Nephron (organoid): Measurements from ENCODE around the gene SGSM1.

ENCODE experiments used
- H3K27ac Mint-ChIP-seq, 3 experiments: 2 replicates each; pipeline ENCODE4 v1.8.0; 2020; ENCODE audit warnings: mixed read lengths in 3 of 3, mild to moderate bottlenecking in 2 of 3, moderate library complexity in 1 of 3
- H3K27me3 Mint-ChIP-seq: 2 replicates; pipeline ENCODE4 v1.8.0; 2021; ENCODE audit warnings: low read depth, mild to moderate bottlenecking, moderate library complexity, mixed read lengths
- H3K36me3 Mint-ChIP-seq: 2 replicates; pipeline ENCODE4 v1.8.0; 2020; ENCODE audit warnings: low read depth, mixed read lengths
- H3K4me1 Mint-ChIP-seq: 2 replicates; pipeline ENCODE4 v1.8.0; 2020; ENCODE audit warnings: mixed read lengths
- H3K4me3 Mint-ChIP-seq, 3 experiments: 2 replicates each; pipeline ENCODE4 v1.8.0; 2020; ENCODE audit warnings: mild to moderate bottlenecking in 3 of 3, mixed read lengths in 3 of 3, moderate library complexity in 2 of 3
- H3K9me3 Mint-ChIP-seq: 2 replicates; pipeline ENCODE4 v1.8.0; 2020; ENCODE audit warnings: mixed read lengths
- CTCF ChIP-seq, 3 experiments: fragments of 200-600 bp; sonication (generic); IDR thresholded peaks; one replicate each; pipeline ENCODE4 v1.5.0; 2021; ENCODE audit warnings: antibody characterized with exemption in 3 of 3; ENCODE audit not compliant: unreplicated experiment in 3 of 3

The SGSM1 gene

DNA sequence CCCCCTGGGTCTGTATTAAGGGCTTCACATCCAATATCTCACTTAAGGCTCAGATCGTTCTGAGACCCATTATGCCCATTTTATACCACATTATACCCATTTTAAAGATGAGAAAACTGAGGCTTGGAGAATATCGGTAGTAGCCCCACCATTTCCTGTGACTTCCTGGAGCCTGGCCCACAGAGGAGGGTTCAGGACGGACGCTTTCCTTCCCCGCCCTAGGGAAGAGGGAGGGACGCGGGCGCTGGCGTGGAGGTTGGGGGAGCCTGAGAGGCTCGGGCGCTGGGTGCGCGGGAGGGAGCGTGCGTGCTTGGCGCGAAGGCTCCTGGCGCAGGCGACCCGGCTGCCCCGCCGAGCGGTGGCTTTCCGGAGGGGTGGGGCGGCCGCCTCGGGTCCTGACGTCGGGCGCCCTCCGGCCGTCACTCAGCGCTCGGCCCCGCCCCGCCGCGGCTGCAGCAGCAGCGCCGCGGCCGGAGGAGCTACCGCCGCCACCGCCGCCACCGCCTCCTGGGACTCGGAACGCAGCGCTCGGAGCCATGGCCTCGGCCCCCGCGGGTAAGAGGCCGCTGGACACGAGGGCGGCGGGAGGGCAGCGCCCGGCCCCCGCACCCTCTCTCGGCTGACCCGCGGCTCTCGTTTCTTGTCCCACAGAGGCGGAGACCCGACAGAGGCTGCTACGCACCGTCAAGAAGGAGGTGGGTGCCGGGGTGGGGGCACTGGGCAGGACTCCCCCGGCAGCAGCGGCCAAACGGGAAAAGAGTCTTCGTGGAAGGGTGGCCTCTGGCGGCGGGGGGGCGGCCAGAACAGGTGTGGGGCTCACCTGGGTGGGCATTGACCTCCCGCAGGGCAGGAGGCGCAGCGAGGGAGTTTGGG lies at the start of gene SGSM1:
TSS of gene SGSM1 (plus strand) at position 422 of the 873 bp plus-strand sequence. CDS start at position 537, 115 bp downstream.
- H3K27me3 Mint-ChIP-seq = peaks cover 12% of the 10 kb centered on the region
- no peaks in the 10 kb centered on the region for H3K9me3 Mint-ChIP-seq
- H3K27ac Mint-ChIP-seq = no peak within 1 kb of the TSS
- peak within 1 kb of the TSS; percentile 62 to 69 (median 62) for H3K4me3 Mint-ChIP-seq
- peaks cover 12% of the 10 kb centered on the region for H3K4me1 Mint-ChIP-seq
- no peaks in the 10 kb centered on the region for H3K36me3 Mint-ChIP-seq
- no peak for TF ChIP-seq CTCF (IDR thresholded peaks at IDR 0.05; ENCODE audit: unreplicated experiment in 3 of 3)

DNA sequence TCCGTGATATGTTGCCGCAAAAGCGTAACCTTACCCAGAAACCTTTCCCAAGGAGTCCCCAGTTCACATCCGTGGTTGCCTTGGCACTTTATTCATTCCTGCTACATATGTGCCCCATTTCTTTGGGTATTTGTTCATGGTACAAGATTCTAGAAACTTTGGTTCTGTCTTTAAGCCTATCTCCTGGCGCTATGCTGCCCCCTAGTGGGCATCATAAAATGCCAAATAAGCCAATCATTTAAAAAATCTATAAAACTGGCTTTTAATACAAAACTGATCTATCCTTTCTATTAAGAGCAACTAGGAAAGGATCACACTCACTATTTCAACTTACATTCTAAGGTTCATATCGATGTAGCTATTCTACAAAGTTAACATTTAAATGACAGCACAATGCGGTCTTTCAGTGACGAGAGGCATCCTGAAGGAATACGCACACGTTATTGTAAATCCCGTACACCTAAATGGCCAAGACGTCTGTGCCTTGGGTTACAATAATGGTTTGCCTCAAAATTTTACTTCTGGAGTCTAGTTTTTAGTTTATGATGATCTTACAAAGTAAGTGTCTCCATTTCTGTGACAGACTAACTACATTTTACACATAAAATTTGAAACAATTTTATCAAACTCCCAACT lies 47.7 kb upstream of the SGSM1 start:
- peak overlapping the region in 1 of 3 experiments; percentile 34 for H3K27ac Mint-ChIP-seq
- TF ChIP-seq CTCF (IDR thresholded peaks at IDR 0.05; ENCODE audit: unreplicated experiment in 3 of 3) = peak; percentile 86 to 93 (median 86)
- no peak overlapping the region for H3K4me3 Mint-ChIP-seq
- no peaks in the 10 kb centered on the region for H3K36me3 Mint-ChIP-seq
- H3K27me3 Mint-ChIP-seq = no peaks in the 10 kb centered on the region
- H3K9me3 Mint-ChIP-seq = no peaks in the 10 kb centered on the region
- H3K4me1 Mint-ChIP-seq = no peaks in the 10 kb centered on the region

DNA sequence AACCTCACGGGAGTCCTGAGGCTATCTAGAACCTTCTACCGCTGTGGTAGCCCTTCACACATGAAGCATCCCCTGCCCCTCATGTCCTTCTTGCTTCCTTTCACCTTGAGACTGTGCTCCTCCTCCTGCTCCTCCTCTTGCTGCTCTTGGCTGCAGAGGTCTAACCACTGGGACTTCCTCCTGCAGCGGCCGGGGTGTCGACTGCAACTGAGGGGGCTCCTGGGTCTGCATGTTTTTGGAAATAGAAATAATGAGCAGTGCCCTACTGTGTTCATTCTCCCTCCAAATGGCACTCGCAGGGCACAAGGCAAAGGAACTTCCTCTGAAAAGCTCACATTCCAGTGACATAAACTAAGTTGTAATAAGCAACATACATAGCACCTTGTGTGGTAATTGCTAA lies 46.2 kb upstream of the SGSM1 start:
- no peak overlapping the region for H3K4me3 Mint-ChIP-seq
- H3K27me3 Mint-ChIP-seq = peaks cover 3% of the 10 kb centered on the region
- H3K27ac Mint-ChIP-seq = no peak overlapping the region
- TF ChIP-seq CTCF (IDR thresholded peaks at IDR 0.05; ENCODE audit: unreplicated experiment in 3 of 3) = no peak
- no peaks in the 10 kb centered on the region for H3K9me3 Mint-ChIP-seq
- no peaks in the 10 kb centered on the region for H3K36me3 Mint-ChIP-seq
- H3K4me1 Mint-ChIP-seq = peaks cover 8% of the 10 kb centered on the region

DNA sequence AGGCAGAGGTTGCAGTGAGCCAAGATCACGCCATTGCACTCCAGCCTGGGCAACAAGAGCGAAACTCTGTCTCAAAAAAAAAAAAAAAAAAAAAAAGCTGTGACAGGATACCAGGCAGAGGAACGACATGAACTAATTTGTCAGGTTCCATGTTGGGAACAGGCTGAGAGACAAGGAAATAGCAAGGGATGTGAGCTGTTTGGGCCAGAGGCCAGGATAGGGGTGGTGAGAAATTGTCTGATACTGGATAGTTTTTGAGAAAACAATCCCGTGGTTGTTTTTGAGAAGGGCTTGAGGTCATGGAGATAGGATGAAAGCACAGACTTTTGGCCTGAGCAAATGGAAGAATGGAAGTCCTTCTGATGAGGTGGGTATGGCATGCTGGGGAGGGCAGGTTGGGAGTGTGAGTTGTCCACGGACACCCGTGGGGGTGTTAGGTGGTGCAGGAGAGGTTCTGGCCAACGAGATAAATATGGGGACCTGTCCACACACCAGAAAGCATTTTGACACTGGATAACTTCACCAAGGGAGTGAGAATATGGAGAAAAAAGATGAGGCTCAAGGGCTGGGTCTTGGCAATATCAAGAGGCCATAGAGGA lies 45.2 kb upstream of the SGSM1 start:
- Mint-ChIP-seq H3K36me3 (no peaks in the 10 kb centered on the region), H3K27me3 (peaks cover 3% of the 10 kb centered on the region), H3K4me1 (peaks cover 14% of the 10 kb centered on the region), H3K4me3 (no peak overlapping the region), H3K27ac (no peak overlapping the region), H3K9me3 (no peaks in the 10 kb centered on the region)
- no peak for TF ChIP-seq CTCF (IDR thresholded peaks at IDR 0.05; ENCODE audit: unreplicated experiment in 3 of 3)

- TF ChIP-seq CTCF (IDR thresholded peaks at IDR 0.05; ENCODE audit: unreplicated experiment in 3 of 3) = no peak
- no peaks in the 10 kb centered on the region for H3K9me3 Mint-ChIP-seq
- H3K4me3 Mint-ChIP-seq = no peak overlapping the region
- no peaks in the 10 kb centered on the region for H3K36me3 Mint-ChIP-seq
- peaks cover 3% of the 10 kb centered on the region for H3K27me3 Mint-ChIP-seq
- peaks cover 14% of the 10 kb centered on the region for H3K4me1 Mint-ChIP-seq
- H3K27ac Mint-ChIP-seq = no peak overlapping the region
These were observed 43.9 kb upstream of the SGSM1 start for GRCh38 chr22:24761888-24762675.
